K562 (cell line): Measurements from ENCODE around the gene NIM1K. TPM values are rescaled to one million over a fixed set of nuclear protein-coding genes. Genes with fewer than 3 reads are reported as not detected.

Experiments
- ATAC-seq: fragments of 200-7000 bp; cut with Tn5 transposase; 3 replicates; pipeline ENCODE4 v1.9.1; 2020; ENCODE audit warnings: moderate library complexity
- BruUV-seq: library from RNA; stranded (reverse); fragments of 400-500 nt; replicated peaks from 2 replicates; lab custom pipeline; 2021; lab: Mats Ljungman, UMichigan
- CTCF ChIA-PET: fragments of 300-600 bp; formaldehyde crosslinking; extraction: SDS; loops from one replicate; lab custom pipeline; 2021; ENCODE audit warnings: low intra/inter-chr PET ratio; lab: Yijun Ruan, JAX
- POLR2A ChIA-PET: fragments of 300-600, 350-650 bp; sonication (Branson Sonifier 250); formaldehyde crosslinking; extraction: SDS; loops from one replicate; lab custom pipeline; 2021; ENCODE audit warnings: antibody characterized with exemption, inconsistent platforms; lab: Yijun Ruan, JAX
- DNase-seq, 4 experiments: peaks; one replicate each; pipeline versions ENCODE4 v3.0.0 to v3.0.0-alpha.2; 2011 to 2018; ENCODE audit warnings: low spot score in 3 of 4, mixed read lengths in 3 of 4; ENCODE audit errors: extremely low read depth in 1 of 4
- FAIRE-seq: peaks from 2 replicates; lab custom pipeline; 2011; peaks lifted over from hg19 to GRCh38; lab: Jason Lieb, UNC
- H2AFZ ChIP-seq: 2 replicates; pipeline ENCODE4 v1.6.0; 2011; ENCODE audit warnings: low read depth, low read length, control low read depth, inconsistent platforms
- H3K27ac ChIP-seq: fragments of 200-600 bp; 3 replicates; pipeline ENCODE4 v1.8.0; 2011; ENCODE audit warnings: low read depth, mild to moderate bottlenecking, control low read depth, inconsistent platforms, low read length, moderate library complexity, mixed read lengths; ENCODE audit errors: extremely low read depth
- H3K27me3 ChIP-seq, 2 experiments: fragments of 300-600 bp in 1 of 2; 2 replicates in 1 of 2; 3 replicates in 1 of 2; pipeline versions ENCODE4 v1.6.0 to v1.8.0; 2011; ENCODE audit warnings: inconsistent platforms in 2 of 2, low read length in 2 of 2, mild to moderate bottlenecking in 1 of 2, mixed read lengths in 1 of 2, moderate library complexity in 1 of 2; ENCODE audit not compliant: control insufficient read depth in 2 of 2, insufficient read depth in 2 of 2
- H3K36me3 ChIP-seq: fragments of 300-600 bp; 3 replicates; pipeline ENCODE4 v1.8.0; 2011; ENCODE audit warnings: mild to moderate bottlenecking, low read length, inconsistent platforms; ENCODE audit not compliant: control insufficient read depth, insufficient read depth
- H3K4me1 ChIP-seq, 2 experiments: fragments of 200-600 bp in 1 of 2; replicated peaks in 1 of 2; 2 replicates in 1 of 2; 3 replicates in 1 of 2; pipeline versions ENCODE4 v1.5.1 to v1.8.0; 2011; ENCODE audit warnings: inconsistent platforms in 2 of 2, low read length in 2 of 2, mild to moderate bottlenecking in 1 of 2, mixed read lengths in 1 of 2, moderate library complexity in 1 of 2; ENCODE audit not compliant: control insufficient read depth in 2 of 2, insufficient read depth in 2 of 2
- H3K4me2 ChIP-seq: 2 replicates; pipeline ENCODE4 v1.6.1; 2011; ENCODE audit warnings: low read length, control low read depth, inconsistent platforms, mixed read lengths; ENCODE audit not compliant: insufficient read depth
- H3K4me3 ChIP-seq: fragments of 200-600 bp; sonication (generic), shearing (Covaris generic); 2 replicates; pipeline ENCODE4 v1.5.1; 2016; ENCODE audit warnings: control low read depth, inconsistent platforms
- H3K79me2 ChIP-seq: fragments of 200-600 bp; 3 replicates; pipeline ENCODE4 v1.8.0; 2011; ENCODE audit warnings: low read length, inconsistent platforms; ENCODE audit not compliant: control insufficient read depth, insufficient read depth
- H3K9ac ChIP-seq, 2 experiments: 2 replicates each; pipeline versions ENCODE4 v1.6.0 to v1.6.1; 2011; ENCODE audit warnings: low read depth in 2 of 2, low read length in 2 of 2, control low read depth in 1 of 2, inconsistent platforms in 1 of 2, mild to moderate bottlenecking in 1 of 2, mixed read lengths in 1 of 2; ENCODE audit not compliant: insufficient read depth in 1 of 2
- H3K9me1 ChIP-seq: one replicate; pipeline ENCODE4 v1.6.0; 2011; ENCODE audit warnings: inconsistent platforms, mild to moderate bottlenecking, low read length, moderate library complexity; ENCODE audit not compliant: control insufficient read depth, insufficient read depth
- H3K9me3 ChIP-seq: replicated peaks from 2 replicates; pipeline ENCODE4 v1.5.1; 2011; ENCODE audit warnings: low read depth, low read length, inconsistent platforms; ENCODE audit not compliant: control insufficient read depth, insufficient read depth
- H4K20me1 ChIP-seq: replicated peaks from 2 replicates; pipeline ENCODE4 v1.6.1; 2011; ENCODE audit warnings: low read length, inconsistent platforms, mixed read lengths; ENCODE audit not compliant: control insufficient read depth, insufficient read depth
- HNRNPK ChIP-seq: fragments of 200-400 bp; formaldehyde crosslinking; IDR thresholded peaks from one replicate; pipeline ENCODE4 v1.6.1; 2018; ENCODE audit warnings: mild to moderate bottlenecking, low read depth, low read length; ENCODE audit not compliant: poor library complexity, severe bottlenecking
- NFIC ChIP-seq: fragments of 450-650 bp; IDR thresholded peaks from 2 replicates; pipeline ENCODE4 v1.6.1; 2017; ENCODE audit warnings: mild to moderate bottlenecking, inconsistent platforms
- WGBS: fragments of 100-300 bp; shearing (Covaris generic); methylation state at CpG from one replicate; pipeline ENCODE4 v1.1.6; 2016; ENCODE audit warnings: low coverage, mixed read lengths; ENCODE audit not compliant: insufficient coverage; ENCODE audit errors: missing lambda C conversion rate; 5-methylcytosine and 5-hydroxymethylcytosine counted together
- in situ Hi-C: fragments of 300-500 bp; cut with MboI; formaldehyde crosslinking; loops from 4 replicates; pipeline ENCODE4 v1.15.0; 2018; ENCODE audit warnings: inconsistent platforms, mixed read lengths
- intact Hi-C: fragments of 100-400 bp; cut with micrococcal nuclease; formaldehyde crosslinking; loops from 2 replicates; pipeline ENCODE4 v1.14.2; 2022
- polyA plus RNA-seq, 8 experiments: library from polyadenylated mRNA; depleted of rRNA in 4 of 8; stranded (reverse) in 5 of 8; unstranded in 3 of 8; fragments of >200 nt; fragmentation: Nextera tagmentation in 2 of 8; fragmentation: Illumina TruSeq in 1 of 8; extraction: Ambion mirVana in 2 of 8; extraction: Trizol in 1 of 8; gene quantifications; 2 replicates each; pipeline versions ENCODE4 v1.2.1 to v1.2.3, GENCODE V29; 2011 to 2014; ENCODE audit warnings: inconsistent platforms in 1 of 8, missing spikeins in 1 of 8
- total RNA-seq, 7 experiments: library from RNA; depleted of rRNA in 6 of 7; stranded (reverse); fragments of >200 nt in 6 of 7; fragmentation: Illumina TruSeq in 2 of 7; extraction: Trizol in 2 of 7; gene quantifications; 2 replicates each; pipeline versions ENCODE4 v1.2.1 to v1.2.3, GENCODE V29; 2011 to 2021; ENCODE audit warnings: low replicate concordance in 1 of 7

NIM1K gene
- total and polyA plus RNA-seq, 9 of the 15 experiments (the other 6 are each of a cell fraction or from before 2014, with no cell fraction given), result 0.03 to 0.34 (median 0.08) TPM; not detected in 3

DNA sequence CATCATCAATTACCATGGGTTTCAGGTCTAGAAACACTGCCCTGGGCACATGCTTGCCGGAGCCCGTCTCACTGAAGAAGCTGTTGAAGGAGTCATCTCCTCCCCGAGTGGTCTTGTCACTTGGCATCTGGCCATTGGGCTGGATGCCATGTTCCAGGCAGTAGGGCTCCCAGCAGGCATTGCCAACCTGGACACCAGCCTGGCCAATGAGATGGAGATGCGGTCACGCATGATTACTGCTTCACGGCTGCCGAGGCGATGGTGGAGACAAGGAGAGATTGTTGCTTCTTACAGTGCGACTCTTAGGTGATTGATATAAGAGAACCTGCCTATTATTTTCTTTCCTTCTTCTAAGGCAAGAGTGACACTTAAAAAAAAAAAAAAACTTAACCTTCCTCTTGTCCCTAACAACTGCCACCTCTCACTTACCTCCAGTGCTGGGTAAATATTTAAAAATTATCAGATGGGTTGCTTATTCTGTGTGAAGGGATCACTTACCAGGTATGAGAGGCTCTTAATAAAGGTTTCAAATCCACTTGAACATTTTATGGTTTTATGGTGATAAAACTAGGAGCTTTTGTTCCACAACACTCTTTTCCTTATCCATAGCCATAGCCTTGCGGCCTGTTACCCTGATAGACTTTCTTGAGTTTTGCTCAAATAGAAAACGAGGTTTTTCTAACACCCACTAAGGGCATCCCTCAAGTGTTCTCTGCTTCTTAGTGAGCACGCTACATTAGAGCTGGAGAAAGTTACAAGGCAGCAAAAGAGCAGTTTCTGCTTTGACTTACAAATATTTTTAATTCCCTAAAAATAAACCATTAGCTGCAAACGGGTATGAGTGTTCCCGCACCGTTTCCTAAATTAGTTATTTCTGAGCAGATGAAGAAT lies 41.2 kb downstream of the NIM1K start:
- ATAC-seq, result peak; percentile 12; the same call in 1 of the 3 replicates
- POLR2A ChIA-PET, result interaction anchor here (0.6 to 1.6 kb wide), 4 partner anchors 17 to 251 kb away, joined by 3 read pairs; partner anchors contain the start of gene TMEM267
- in situ Hi-C loops (loop anchor here (5.0 kb wide), 1 partner anchor 149 kb away; no protein-coding TSS in a partner anchor), intact Hi-C loops (loop anchor here (1.0 kb wide), 1 partner anchor 156 kb away; no protein-coding TSS in a partner anchor)
- no peaks in the 10 kb centered on the region for H3K27me3 ChIP-seq
- H3K4me3 ChIP-seq, result no peak overlapping the region
- H3K27ac ChIP-seq, result no peak overlapping the region
- peak; percentile 32; the same call in 1 of the 2 replicates for TF ChIP-seq NFIC
- no peak for TF ChIP-seq HNRNPK
- H3K9ac ChIP-seq, result peak overlapping the region in 1 of 2 experiments; percentile 42; a peak in 1 of 4 replicates
- 43% methylated on average over 15 of the region's 15 CpGs for WGBS
- no peaks in the 10 kb centered on the region for H4K20me1 ChIP-seq
- CTCF ChIA-PET, result interaction anchor here (0.8 to 0.9 kb wide), 2 partner anchors 39 to 157 kb away, joined by 3 read pairs; no protein-coding TSS in a partner anchor
- no peaks in the 10 kb centered on the region for H3K79me2 ChIP-seq
- FAIRE-seq, result no peak
- H3K4me1 ChIP-seq, result no peaks in the 10 kb centered on the region; a peak in 1 of 5 replicates
- no peaks in the 10 kb centered on the region for H3K9me1 ChIP-seq
- no peaks in the 10 kb centered on the region for H3K36me3 ChIP-seq
- no peak overlapping the region for H3K4me2 ChIP-seq
- no peak for DNase-seq
- peak overlapping the region; percentile 51; the same call in 1 of the 2 replicates for H2AFZ ChIP-seq
- no peaks in the 10 kb centered on the region for H3K9me3 ChIP-seq
- BruUV-seq, result no TSS peak
